GM18520 (cell line): ENCODE measurements around the gene SLITRK5.
A peak's percentile ranks its signal among the peaks of the same experiment; 100 is the strongest.

Experiments
- ATAC-seq: cut with Tn5 transposase; IDR thresholded peaks from one replicate; pipeline ENCODE4 v1.9.1; 2021; ENCODE audit not compliant: unreplicated experiment

SLITRK5 gene, protein sequence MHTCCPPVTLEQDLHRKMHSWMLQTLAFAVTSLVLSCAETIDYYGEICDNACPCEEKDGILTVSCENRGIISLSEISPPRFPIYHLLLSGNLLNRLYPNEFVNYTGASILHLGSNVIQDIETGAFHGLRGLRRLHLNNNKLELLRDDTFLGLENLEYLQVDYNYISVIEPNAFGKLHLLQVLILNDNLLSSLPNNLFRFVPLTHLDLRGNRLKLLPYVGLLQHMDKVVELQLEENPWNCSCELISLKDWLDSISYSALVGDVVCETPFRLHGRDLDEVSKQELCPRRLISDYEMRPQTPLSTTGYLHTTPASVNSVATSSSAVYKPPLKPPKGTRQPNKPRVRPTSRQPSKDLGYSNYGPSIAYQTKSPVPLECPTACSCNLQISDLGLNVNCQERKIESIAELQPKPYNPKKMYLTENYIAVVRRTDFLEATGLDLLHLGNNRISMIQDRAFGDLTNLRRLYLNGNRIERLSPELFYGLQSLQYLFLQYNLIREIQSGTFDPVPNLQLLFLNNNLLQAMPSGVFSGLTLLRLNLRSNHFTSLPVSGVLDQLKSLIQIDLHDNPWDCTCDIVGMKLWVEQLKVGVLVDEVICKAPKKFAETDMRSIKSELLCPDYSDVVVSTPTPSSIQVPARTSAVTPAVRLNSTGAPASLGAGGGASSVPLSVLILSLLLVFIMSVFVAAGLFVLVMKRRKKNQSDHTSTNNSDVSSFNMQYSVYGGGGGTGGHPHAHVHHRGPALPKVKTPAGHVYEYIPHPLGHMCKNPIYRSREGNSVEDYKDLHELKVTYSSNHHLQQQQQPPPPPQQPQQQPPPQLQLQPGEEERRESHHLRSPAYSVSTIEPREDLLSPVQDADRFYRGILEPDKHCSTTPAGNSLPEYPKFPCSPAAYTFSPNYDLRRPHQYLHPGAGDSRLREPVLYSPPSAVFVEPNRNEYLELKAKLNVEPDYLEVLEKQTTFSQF

DNA sequence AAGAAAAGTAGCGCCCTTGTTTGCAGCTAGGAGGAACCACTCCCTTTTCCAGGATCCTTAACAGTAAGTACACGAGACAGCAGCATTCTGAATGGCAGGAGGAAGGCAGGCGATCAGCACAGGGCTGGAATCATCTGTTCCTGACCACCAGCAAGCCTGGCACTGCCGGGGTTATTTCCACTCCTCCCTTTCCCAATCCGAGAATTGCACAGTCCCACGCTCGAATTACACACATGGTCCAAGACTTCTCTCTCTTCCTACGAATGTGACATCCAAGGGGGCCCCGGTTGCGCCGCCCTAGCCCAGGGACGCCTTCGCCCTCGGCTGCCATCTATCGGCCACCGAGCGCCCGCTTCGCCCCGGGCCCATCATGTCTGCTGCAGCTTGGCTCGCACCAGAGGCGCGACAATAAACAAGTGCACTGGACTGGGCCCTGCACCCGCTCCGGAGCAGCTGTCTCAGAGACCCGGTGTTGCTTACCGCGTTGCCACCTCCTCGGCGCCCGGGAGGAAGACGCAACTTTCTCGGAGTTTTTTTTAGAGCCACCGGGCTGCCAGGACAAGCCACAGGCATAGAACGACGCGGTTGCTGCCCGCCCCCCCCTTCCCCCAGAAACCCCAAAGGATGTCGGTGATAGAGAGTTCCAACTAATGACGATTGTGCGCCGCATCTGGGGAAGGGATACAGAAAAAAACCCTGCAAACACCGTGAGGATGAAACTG, at the start of gene SLITRK5:
Gene SLITRK5, plus strand, starts transcription at position 341 of the 722 bp plus-strand sequence. CDS start 4,018 bp downstream, outside the sequence.
- peak; percentile 77 for ATAC-seq

DNA sequence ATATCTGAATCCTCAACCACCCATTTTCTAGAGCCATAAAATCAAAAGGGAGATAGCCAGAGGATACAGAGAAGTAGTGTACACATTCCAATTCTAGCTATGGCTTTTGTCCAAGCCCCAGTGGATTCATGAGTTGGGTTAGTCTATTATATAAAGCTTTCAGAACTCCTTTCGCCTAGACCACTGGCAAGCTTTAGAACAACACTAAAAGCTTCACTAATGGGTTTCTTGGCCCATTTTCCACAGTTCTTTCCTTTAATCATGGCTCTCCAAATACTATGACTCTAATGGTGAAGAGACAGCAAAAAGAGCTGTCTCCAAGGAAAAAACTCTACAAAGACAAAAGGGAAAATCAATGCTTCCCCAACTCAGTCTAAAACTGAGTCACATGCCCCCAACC, 48.2 kb upstream of the SLITRK5 start:
- no peak for ATAC-seq

DNA sequence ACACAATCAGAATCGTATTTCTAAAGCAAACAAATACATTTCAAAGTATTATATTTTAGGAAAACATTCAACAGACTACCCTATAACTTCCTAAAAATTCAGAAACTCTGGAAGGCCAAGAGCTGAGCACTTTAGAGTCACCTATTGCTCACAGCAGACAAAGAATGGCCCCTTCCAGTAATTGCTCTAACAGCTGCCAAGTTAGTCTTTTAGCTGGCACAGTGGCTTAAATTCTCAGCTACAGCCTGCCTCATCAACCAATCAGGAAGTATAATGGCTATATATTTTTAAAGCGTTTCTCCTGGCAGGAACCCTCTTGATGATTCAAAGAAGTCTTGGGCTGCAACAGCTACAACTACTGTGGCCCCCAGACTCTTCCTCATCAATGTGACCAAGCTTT, 14.9 kb upstream of the SLITRK5 start:
- no peak for ATAC-seq

DNA sequence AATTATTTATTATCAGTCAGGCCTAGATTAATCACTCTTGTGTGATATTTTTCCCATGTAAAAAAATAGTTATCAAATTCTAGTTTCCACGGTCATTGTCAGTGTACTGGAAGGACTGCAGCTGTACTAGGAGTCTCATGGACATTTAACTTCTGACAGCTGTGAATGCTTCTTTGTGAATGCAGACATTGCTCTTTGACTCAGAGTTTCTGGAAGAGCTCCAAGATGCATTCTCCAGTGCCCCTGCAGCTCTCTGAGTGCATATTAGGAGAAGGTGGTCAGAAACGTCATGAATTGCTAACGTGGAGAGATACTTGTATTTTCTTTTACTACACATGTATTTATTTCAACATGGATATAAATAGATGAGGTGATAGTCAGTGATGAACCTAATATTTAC, 9.7 kb upstream of the SLITRK5 start:
- no peak for ATAC-seq

DNA sequence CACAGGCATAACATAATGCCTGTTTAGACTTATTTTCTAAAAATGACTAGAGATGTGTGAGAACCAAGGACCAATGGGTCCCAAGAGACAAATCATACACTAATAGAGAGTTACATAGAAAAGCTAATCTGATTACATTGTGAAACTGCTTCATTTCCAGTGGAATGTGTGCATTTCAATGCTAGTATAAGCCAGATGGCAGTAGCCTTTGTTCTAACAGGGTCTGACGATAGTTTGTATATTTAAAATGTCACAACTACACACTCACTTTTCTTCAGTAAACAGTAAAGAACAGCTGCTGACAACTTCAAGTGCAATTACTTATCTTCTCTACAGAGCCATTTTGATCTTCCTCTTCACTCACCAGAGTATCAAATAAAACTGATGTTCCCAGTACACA, 4.3 kb upstream of the SLITRK5 start:
- ATAC-seq, result no peak

DNA sequence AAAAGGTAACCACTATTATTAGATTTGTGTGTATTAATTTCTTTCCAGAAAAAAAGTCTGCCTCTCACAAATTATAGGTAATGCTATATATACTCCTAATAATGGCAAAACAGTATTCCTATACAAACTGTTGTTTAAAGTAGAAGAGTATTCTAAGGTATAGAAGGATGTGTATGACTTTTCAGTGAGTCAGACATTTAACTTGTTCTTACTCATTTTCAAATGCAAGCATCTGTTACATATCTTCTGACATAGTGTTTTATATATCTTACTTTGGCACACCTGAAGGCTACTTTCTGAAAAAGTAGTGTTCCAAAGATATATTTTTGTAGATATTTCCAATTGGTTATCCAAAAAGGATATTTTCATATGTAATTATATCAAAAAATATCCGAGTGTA, 3.5 kb upstream of the SLITRK5 start:
- no peak for ATAC-seq

DNA sequence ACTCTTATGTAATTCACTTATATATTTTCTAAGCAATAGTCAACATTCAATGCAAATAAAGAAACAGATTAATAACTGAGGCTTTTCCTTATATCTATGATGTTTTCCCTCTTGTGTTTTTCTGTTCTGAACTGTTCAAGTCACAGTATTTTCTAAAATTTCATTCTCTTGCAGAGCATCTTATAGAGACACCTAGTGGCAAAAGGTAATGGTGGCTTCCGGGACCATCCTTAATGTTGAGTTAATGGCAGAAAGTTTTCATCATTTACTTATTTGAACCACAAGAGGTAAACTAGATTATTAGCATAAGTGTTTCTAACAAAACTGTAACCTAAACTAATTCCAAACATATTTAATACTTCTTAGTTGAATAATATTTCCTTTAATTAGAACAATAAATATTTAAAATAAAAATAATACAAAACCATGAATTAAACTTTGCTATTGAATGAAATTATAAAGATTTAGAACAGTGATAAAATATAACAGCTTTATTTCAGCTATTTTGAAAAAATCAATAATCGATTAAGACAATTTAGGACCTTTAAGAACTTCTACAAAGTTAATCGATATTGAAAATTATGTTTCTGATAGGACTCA, 1.7 kb upstream of the SLITRK5 start:
- ATAC-seq, result no peak

DNA sequence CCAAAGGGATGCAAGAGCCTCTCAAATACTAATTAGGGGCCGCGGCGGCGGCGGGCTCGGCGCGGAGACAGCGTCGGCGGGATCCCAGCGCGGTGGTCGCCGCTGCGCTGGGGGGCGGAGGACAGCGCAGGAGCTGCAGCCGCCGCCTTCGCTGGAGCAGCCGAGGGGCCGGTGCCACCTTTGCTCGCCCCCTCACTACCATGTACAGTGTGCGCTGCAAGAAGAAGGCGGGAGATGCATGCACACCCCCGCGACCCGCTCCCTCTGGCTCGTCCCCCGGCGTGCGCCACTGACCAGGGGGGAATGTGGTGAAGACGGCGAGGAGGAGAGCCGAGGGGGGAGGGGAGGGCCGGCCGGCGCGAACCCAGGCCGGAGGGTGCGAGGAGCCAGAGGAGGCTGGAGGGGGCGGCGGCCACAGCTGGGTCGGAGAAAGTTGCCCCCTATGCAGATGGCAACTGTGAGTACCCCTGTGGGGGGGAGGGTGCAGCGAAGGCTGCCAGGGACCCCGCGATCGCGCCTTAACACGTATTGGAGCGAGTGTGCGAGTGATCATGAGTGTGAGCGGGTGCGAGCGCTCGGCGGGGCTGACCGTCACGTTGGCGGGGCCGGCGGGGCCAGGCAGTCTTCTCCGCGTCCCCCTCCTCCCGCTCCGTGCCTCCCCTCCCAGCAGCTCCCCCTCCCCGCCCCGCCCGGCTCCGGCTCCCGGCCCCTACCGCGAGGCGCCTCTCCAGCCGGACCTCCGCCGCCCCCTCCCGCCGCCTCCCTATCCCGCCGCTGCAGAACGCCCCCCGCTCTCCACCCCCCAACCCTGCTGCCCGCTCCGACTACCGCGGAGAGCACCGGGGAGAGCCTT, 808 bp downstream of the SLITRK5 start:
- ATAC-seq, result no peak

DNA sequence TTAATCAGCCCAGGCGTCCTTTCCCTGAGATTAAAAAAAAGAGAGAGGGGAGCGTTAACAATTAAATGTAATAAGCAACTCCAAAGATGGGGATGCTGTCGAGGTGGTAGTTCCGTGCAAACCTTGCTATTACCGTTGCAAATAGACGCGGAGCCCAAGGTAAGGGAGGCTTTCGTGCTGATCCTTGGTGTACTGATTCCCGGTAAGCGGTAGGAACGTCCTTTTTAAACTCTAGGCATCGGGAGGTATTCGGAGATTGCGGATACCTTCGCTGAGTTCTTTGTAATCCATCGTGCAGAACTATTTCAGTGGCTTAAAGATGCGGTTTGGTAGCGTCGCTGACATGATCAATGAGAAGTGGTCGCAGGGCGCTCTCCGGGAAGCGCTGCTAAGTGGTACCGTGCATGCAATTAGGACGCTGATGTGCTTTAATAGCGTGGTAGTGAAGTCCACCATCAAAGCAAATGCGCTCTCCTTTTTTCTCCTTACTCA, 3.1 kb downstream of the SLITRK5 start:
- ATAC-seq, result no peak

DNA sequence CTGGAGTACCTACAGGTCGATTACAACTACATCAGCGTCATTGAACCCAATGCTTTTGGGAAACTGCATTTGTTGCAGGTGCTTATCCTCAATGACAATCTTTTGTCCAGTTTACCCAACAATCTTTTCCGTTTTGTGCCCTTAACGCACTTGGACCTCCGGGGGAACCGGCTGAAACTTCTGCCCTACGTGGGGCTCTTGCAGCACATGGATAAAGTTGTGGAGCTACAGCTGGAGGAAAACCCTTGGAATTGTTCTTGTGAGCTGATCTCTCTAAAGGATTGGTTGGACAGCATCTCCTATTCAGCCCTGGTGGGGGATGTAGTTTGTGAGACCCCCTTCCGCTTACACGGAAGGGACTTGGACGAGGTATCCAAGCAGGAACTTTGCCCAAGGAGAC, 4.7 kb downstream of the SLITRK5 start:
- no peak for ATAC-seq

DNA sequence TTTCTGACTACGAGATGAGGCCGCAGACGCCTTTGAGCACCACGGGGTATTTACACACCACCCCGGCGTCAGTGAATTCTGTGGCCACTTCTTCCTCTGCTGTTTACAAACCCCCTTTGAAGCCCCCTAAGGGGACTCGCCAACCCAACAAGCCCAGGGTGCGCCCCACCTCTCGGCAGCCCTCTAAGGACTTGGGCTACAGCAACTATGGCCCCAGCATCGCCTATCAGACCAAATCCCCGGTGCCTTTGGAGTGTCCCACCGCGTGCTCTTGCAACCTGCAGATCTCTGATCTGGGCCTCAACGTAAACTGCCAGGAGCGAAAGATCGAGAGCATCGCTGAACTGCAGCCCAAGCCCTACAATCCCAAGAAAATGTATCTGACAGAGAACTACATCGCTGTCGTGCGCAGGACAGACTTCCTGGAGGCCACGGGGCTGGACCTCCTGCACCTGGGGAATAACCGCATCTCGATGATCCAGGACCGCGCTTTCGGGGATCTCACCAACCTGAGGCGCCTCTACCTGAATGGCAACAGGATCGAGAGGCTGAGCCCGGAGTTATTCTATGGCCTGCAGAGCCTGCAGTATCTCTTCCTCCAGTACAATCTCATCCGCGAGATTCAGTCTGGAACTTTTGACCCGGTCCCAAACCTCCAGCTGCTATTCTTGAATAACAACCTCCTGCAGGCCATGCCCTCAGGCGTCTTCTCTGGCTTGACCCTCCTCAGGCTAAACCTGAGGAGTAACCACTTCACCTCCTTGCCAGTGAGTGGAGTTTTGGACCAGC, 5.3 kb downstream of the SLITRK5 start:
- no peak for ATAC-seq

DNA sequence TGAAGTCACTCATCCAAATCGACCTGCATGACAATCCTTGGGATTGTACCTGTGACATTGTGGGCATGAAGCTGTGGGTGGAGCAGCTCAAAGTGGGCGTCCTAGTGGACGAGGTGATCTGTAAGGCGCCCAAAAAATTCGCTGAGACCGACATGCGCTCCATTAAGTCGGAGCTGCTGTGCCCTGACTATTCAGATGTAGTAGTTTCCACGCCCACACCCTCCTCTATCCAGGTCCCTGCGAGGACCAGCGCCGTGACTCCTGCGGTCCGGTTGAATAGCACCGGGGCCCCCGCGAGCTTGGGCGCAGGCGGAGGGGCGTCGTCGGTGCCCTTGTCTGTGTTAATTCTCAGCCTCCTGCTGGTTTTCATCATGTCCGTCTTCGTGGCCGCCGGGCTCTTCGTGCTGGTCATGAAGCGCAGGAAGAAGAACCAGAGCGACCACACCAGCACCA, 5.9 kb downstream of the SLITRK5 start:
- ATAC-seq, result no peak

DNA sequence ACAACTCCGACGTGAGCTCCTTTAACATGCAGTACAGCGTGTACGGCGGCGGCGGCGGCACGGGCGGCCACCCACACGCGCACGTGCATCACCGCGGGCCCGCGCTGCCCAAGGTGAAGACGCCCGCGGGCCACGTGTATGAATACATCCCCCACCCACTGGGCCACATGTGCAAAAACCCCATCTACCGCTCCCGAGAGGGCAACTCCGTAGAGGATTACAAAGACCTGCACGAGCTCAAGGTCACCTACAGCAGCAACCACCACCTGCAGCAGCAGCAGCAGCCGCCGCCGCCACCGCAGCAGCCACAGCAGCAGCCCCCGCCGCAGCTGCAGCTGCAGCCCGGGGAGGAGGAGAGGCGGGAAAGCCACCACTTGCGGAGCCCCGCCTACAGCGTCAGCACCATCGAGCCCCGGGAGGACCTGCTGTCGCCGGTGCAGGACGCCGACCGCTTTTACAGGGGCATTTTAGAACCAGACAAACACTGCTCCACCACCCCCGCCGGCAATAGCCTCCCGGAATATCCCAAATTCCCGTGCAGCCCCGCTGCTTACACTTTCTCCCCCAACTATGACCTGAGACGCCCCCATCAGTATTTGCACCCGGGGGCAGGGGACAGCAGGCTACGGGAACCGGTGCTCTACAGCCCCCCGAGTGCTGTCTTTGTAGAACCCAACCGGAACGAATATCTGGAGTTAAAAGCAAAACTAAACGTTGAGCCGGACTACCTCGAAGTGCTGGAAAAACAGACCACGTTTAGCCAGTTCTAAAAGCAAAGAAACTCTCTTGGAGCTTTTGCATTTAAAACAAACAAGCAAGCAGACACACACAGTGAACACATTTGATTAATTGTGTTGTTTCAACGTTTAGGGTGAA, 6.6 kb downstream of the SLITRK5 start:
- ATAC-seq, result no peak

DNA sequence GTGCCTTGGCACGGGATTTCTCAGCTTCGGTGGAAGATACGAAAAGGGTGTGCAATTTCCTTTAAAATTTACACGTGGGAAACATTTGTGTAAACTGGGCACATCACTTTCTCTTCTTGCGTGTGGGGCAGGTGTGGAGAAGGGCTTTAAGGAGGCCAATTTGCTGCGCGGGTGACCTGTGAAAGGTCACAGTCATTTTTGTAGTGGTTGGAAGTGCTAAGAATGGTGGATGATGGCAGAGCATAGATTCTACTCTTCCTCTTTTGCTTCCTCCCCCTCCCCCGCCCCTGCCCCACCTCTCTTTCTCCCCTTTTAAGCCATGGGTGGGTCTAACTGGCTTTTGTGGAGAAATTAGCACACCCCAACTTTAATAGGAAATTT, 7.2 kb downstream of the SLITRK5 start:
- no peak for ATAC-seq

DNA sequence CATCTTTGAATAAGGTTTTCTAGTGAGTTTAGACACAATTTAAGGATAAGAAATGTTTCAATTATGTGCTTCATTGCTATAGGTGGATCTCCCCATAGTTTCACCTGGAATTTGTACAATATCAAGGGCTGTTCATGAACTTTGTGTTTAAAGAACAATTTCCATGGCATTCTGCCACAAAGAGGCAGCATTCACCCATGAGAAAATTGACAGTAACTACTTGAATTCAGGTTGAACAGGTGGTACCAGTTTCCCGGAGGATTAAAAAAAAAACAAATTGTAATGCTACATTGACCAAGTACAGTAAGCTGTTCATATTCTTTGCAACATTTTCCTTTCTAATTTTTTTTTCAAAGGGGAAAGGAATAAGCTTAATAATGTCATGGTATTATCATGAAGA, 9.1 kb downstream of the SLITRK5 start:
- no peak for ATAC-seq

DNA sequence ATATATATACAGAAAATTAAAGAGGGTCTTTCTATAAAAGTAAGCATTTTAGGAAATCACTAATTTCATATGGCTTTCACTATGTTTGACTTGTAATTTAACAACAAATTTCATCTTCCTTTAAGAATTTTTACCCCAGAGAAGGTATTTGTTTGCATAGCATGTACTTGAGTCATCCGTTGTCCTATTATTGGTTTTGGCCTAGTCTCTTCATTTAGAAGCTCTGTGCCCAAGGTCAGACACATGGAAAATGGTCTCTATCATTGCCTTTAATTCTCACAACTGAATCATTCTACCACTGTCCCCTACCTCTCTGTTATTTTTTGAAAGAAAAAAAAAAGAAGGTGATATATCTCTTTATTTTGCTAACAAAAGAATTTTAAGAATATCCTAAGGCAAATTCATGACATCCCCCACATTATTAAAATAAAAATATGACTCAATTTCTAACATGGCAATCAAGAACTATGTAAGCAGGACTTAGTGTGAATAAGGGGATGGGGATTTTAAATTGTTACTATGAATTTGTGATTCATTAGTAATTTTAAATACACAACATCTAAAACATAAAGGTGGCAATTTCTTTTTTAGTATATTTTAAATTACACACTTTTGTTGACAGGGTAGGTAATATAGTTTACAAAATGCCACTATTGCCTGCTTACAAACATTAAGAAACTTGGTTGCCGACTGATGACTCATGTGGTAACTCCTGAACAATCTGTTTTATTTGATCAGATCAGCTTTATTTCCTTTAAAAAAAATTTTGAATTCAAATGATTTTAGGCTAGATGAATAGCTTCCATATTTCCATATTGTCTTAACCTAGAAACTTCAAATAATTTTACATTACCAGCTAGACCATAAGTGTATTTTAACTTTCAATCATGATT, 13.9 kb downstream of the SLITRK5 start:
- no peak for ATAC-seq

DNA sequence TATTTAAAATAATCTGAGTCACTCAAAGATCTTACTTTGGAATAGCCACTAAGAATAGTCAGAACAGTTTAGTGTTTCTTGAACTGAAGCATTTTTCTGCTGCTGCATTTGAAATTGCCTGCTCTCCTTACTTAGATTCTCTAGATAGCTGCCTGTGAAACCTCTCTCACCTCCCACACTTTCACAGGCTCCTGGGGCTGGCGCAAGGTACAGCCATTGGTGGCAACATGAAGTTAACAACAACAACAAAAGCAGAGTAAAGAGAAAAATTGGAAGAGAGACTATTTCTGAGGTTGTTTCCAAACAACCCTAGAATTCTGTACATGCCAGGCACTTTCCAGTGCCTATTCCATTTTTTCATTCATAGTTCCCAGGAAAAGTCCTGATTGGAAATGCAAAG, 25.3 kb downstream of the SLITRK5 start:
- no peak for ATAC-seq
